ENCODE data around the gene TTC13.

GRCh38 chr1:230891413-230891812 is 87.2 kb downstream of the TTC13 start:
- TF ChIP-seq POLR2A (IDR thresholded peaks at IDR 0.05; ENCODE audit: low read depth) = no peak
- TF ChIP-seq, protein P1, sequence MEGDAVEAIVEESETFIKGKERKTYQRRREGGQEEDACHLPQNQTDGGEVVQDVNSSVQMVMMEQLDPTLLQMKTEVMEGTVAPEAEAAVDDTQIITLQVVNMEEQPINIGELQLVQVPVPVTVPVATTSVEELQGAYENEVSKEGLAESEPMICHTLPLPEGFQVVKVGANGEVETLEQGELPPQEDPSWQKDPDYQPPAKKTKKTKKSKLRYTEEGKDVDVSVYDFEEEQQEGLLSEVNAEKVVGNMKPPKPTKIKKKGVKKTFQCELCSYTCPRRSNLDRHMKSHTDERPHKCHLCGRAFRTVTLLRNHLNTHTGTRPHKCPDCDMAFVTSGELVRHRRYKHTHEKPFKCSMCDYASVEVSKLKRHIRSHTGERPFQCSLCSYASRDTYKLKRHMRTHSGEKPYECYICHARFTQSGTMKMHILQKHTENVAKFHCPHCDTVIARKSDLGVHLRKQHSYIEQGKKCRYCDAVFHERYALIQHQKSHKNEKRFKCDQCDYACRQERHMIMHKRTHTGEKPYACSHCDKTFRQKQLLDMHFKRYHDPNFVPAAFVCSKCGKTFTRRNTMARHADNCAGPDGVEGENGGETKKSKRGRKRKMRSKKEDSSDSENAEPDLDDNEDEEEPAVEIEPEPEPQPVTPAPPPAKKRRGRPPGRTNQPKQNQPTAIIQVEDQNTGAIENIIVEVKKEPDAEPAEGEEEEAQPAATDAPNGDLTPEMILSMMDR (IDR thresholded peaks at IDR 0.05) = no peak
- TF ChIP-seq POLR2AphosphoS5 (IDR thresholded peaks at IDR 0.05) = no peak
